Activated CD4-positive, alpha-beta T cell treated with anti-CD3 and anti-CD28 coated beads, Interleukin-2, amount 50 U/mL, for 24 hours (primary cell): Measurements from ENCODE around the gene FCER1G.
A peak's percentile ranks its signal among the peaks of the same experiment; 100 is the strongest.
"Not testable (repeated sequence)": the region's sequence is repeated elsewhere in the genome, so short reads cannot be mapped to it uniquely, and the experiment has no call there.

Source experiments
- DNase-seq, 2 donors: peaks; one replicate each; pipeline ENCODE4 v3.0.0-alpha.2; 2020; ENCODE audit warnings: low read depth in 1 of 2, low spot score in 1 of 2

The FCER1G gene

DNA sequence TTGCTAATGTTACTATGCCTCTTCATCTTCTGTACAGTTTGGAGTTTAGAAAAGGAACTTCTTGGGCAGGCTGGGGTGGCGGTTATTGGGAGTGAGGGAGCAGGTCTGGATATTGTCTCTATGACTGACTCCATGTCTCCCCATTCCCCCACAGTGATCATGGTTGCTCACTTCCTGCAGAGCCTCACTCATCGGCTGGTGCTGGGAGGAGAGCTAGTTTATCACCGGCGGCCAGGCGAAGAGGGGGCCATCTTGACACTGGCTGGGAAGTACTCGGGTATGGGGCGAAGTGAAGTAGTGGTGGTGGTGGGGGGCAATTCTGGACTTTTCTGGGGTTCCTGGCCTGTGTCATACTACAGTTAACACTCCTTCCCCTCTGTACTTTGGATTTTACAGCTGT is 12.9 kb downstream of the FCER1G start:
- no peak for DNase-seq

DNA sequence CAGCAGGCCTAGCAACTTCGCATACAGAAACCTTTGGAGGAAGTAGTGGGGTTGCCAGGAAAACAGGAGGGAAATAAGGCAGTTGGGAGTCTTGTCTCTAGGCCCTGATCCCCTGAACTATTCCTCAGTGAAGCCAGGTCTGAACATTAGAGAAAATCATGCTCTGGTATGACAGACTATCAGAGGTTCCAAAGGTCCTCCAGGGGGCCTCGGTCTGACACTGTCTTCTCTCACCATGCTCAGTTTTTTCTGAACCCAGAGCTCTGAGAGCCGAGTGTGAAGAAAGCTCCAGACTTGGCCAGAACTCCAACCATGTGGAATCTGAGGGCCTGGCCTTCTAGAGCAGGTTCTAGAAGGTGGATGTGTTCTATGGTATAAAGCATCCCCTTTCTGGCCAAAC is 14.8 kb downstream of the FCER1G start:
- no peak for DNase-seq

DNA sequence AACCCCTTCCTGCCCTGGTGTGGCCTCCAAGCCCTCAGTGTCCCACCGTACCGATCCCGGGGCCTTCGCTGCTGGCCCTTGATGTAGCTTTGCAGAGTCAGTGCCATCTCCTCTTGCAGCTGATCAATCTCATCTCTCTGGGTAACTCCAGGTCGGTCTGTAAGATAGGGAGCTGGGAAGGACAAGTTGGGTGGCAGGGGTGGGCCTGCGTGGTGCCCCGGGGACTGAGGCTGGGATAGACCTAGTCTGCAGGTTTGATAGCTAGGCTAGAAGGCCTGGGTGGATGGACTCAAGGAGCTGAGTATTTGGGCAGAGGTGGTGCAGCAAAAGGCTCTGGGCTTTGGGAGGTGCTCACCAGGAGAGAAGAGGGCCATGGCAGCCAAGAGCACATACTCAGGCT is 15.7 kb downstream of the FCER1G start:
- no peak for DNase-seq

DNA sequence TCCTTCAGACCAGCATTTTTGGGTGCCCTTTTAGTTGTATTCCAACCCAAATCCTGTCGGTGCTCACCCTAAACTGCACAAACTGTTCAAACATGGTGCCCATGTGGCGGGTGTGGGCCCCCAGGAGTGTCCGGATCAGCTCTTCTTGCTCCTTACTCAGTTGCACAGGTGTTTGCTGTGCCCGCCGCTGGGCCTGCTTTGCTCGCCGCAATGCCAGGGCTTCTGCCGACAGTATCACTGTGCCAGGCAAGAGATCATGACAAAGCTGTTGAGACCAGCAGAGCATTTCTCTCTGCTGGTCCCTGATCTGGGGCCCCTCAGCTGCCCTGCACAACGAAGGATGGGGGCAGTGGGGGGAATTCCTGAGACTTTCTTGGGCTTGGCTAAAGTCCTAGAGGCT is 18.0 kb downstream of the FCER1G start:
- no peak for DNase-seq

DNA sequence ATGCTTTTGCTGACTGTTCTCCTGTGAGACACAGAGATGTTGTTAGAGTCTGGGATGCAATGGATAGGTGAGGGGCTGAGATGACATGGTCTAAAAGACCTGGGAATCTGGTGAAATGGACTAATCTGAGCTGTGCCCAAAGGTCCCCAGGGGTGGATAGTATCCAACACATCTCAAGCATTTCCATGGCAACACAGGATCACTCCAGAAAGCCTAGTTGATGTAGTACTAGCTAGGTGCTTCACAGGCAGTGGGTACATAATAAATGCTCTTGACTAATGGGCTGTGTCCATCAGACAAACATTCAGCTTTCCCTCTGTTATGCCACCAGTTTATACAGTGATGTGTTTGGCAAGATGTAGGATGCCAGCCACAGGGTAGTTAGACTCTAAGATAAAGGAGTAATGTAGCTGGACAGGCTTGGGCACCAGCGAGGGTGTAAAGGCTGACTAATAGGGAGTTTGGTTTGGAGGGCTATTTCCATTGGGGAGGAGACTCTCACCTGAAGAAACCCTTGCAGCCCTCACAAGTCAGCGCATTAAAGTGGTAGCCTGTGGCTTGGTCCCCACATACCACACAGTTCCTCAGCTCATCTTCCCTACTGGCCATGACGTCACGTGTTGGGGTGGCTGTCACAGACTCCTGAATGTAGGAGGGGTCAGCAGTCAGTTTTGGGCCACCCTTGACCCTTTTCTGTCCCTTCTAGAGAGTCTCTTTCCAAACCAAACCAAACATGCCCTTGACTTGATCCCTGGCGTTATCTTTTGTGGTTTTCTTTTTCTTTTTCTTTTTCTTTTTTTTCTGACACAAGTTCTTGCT is 21.1 kb downstream of the FCER1G start:
- DNase-seq, result no peak

DNA sequence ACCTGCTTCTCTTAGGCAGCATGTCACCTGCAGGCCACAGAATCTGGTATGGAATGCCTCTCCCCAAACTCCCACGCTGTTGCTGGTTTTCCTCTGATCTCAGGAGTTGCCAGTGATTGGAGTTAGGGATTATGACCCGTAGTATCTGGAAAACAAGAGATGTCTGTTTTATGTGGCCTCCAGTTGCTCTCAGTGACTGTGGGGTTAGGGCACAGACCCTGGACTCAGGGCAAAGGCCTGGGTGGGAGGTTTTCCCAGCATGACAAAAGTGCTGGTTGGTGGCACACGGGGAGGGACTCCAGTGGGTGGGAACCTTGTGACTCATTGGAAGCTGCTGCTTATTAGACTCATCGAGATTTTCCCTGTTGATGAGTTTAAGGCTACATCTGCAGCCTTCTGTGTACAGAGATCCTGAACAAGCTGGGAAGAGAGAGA is 23.0 kb downstream of the FCER1G start, which contains the start of gene NR1I3:
Gene NR1I3 (minus strand): TSS at position 165 of the 435 bp plus-strand sequence. CDS start 1,638 bp downstream, outside the sequence.
- DNase-seq, result no peak

DNA sequence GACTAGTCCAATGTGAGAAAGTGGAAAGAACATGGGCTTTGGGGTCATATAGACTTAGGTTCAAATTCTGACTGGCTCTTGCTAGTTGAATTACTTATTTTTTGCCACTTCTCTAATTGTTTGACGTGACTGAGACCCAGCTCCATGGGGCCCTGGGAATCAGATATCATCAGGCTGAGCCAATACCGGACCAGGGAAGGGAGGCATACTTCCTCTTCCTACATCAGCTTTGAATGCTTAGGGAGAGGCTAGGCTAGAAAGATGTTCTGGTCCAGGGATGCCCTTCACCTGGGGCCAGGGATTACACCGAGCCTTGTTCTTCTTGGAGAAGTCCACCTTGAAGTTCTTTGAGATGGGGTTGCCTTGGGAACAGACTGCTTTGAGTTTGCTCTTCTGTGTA is 26.6 kb downstream of the FCER1G start:
- DNase-seq, result no peak

DNA sequence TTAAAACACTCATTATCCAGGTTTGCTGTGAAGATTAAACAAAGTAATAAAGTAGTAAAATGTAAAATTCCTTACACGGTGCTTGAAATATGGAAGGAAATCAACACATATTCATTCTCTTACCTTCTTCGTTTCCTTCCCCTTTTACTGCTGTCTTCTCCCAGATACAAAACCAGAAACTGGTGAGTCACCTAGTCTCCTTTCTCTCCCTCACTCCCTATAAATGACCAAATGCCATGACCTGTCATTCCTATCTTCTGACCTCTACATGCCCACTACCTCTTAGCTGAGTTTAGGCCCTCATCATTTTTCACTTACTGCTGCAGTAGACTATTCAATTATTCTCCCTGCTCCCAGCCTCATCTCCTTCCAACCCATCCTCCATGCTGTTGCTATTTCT is 27.2 kb downstream of the FCER1G start:
- DNase-seq, result no peak

DNA sequence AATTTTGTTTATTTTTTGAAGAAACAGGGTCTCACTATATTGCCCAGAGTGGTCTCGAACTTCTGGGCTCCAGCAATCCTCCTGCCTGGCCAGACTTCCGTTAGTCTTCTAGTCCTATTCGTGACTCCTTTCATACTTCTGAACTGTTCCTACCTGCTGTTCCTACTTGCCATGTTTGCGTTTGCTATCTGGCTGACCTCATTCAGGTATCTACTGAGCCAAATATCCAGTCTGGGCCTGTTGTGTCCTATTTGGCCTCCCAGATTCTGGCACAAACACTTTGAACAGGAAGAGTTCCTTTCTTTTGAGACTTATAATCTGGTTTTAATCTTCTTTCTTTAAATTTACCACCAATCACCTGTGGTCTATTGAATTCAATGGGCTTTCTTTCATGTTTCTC is 29.8 kb downstream of the FCER1G start:
- no peak for DNase-seq

DNA sequence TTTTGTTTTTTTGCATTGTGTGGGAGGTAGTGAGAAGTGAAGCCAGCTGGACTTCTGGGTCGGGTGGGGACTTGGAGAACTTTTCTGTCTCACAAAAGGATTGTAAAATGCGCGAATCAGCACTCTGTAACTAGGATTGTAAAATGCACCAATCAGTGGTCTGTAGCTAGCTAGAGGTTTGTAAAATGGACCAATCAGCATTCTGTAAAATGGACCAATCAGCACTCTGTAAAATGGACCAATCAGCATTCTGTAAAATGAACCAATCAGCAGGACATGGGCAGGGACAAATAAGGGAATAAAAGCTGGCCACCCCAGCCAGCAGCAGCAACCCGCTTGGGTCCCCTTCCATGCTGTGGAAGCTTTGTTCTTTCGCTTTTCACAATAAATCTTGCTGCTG is 35.0 kb downstream of the FCER1G start:
- DNase-seq, result not testable (repeated sequence)

DNA sequence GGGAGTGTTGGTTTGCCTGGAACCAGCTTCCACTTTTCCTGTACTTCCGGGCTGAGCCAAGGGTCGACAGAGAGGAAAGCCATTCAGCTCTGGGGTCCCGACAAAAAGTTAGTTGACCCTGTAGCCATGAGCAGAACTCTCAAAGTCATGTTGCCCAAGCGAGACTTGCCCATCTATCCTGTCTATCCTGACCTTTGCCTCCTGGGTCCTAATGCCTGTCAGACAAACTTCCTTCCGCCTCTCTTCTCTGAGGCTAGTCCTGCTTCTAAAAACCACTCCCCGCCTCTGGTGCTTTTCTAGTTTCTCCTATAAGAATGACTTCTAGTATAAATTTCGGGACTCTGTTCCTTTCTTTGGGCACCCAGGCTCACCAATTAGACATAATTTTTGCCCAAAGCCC is 35.7 kb downstream of the FCER1G start:
- no peak for DNase-seq

DNA sequence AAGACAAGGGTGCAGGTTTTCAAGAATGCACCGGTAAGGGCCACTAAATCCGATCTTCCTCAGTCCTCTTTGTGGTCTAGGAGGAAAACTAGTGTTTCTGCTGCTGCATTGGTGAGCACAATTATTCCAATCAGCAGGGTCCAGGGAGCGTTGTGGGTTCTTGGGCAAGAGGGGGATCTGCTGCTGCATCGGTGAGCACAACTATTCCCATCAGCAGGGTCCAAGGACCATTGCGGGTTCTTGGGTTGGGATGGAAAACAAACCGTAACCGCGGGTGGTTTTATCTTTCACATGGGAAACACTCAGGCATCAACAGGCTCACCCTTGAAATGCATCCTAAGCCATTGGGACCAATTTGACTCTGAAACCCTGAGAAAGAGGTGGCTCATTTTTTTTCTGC is 36.5 kb downstream of the FCER1G start:
- no peak for DNase-seq

DNA sequence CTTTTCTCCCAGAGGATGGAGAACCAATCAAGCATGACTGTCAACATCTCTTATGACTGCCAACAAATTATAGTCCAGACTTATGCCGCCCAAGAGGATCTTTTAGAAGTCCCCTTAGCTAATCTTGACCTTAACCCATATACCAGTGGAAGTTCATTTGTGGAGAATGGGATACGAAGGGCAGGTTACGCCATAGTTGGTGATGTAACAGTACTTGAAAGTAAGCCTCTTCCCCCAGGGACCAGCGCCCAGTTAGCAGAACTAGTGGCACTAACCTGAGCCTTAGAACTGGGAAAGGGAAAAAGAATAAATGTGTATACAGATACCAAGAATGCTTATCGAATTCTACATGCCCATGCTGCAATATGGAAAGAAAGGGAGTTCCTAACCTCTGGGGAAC is 40.2 kb downstream of the FCER1G start:
- DNase-seq, result not testable (repeated sequence)

DNA sequence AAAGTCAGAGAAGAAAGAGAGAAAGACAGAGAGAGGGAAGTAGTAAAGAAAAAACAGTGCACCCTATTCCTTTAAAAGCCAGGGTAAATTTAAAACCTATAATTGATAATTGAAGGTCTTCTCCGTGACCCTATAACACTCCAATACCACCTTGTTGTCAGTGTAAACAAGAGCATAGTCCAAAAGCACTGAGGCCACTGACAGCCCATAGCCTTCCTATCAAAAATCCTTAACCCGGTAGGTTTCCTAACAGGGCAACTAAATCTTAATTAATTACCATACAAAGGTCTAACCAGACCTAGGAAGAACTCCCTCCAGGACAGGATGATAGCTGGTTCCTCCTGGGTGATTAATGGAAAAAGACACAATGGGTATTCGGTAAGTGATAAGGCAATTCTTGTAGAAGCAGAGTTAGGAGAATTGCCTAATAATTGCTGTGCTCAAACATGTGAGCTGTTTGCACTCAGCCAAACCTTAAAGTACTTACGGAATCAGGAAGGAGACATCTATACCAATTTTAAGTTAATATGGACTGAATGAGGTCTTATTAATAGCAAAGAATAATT is 40.9 kb downstream of the FCER1G start:
- DNase-seq, result not testable (repeated sequence)

DNA sequence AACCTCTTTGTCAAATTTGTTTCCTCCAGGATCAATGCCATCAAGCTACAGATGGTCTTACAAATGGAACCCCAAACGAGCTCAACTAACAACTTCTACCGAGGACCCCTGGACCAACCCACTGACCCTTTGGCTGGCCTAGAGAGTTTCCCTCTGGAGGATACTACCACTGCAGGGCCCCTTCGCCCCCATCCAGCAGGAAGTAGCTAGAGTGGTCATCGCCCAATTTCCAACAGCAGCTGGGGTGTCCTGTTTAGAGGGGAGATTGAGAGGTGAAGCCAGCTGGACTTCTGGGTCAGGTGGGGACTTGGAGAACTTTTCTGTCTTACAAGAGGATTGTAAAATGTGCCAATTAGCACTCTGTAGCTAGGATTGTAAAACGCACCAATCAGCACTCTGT is 42.0 kb downstream of the FCER1G start:
- not testable (repeated sequence) for DNase-seq

DNA sequence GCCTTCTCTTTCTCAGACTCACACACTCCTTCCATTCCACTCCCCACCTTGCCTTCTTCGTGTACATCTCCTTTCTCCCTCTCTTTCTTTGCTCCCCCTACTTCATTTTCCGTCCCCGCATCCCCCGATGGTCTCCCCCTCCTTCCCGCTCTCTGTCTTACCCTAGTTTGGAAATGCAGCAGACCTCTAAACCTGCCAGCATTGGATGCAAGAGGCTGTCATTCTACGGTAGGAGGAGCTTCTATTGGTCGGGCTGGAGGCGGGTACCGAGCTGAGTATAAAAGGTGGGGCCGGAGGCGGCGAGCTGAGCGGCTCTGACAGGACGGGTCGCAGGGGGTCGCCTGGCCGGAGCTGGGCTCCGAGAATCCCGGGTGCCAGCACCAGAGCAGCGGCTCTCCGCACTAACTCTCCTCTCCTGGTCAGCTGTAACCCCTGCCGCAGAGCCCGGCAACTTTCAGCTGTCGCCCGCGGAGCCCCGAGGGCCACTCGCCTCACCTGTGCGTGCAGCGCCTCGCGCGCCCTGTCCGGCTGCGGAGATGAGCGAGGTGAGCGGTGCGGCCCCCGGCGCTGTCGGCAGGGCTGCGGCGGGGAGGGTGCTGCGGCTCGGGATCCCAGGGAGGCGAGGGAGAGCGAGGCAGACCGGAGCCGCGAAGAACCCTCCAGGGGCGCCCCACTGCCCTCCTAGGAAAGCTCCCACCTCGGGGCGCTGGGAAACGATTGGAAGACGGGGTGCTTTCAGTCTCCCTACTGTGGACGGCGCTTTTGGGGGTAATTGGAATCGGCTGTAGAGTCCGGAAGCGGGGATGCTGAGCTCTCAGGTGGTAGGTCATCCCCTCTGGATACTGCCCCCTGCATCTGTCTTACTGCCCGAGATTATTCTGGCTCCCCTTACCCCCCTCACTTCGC is 43.6 kb downstream of the FCER1G start, which contains the start of gene PCP4L1:
Gene PCP4L1 (plus strand): TSS at position 307 of the 906 bp plus-strand sequence. CDS start 230 bp downstream, at position 537.
- DNase-seq, result peak in 1 of 2 donors; percentile 28

DNA sequence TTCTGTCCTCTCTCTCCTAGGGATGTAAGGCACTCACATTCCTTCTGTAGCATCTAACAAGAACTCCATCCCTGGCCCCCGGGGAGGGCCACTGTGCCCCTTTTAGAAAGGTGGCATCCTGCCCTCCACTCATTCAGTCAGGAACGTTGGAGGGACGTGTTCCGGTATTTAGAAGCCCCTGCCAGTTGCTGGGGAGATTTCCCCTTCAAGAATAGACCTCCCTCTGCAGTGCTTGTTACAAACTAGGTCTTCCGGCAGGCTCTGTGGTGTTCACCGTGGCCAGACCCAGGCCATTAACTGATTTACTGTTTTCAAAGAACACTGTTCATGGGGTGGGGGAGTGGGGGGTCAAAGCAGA is 44.2 kb downstream of the FCER1G start:
- DNase-seq, result no peak

DNA sequence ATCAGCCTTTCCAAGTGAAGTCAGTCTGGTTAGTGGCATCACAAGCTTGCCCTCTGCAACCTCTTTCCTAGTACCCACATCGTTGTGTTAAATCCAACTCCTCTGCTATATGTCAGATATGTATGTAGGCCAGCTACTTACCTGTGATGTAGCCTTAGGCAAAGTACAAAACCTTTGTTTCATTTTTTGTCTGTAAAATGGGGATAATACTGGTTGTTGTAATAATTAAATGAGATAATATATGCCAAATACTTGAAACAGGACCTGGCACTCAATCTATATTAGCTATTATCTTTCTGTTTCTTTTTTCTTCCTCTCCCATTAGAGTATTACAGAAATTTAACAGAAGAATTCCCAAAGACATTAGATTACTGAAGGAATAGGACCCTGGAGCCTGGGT is 44.7 kb downstream of the FCER1G start:
- DNase-seq, result no peak

DNA sequence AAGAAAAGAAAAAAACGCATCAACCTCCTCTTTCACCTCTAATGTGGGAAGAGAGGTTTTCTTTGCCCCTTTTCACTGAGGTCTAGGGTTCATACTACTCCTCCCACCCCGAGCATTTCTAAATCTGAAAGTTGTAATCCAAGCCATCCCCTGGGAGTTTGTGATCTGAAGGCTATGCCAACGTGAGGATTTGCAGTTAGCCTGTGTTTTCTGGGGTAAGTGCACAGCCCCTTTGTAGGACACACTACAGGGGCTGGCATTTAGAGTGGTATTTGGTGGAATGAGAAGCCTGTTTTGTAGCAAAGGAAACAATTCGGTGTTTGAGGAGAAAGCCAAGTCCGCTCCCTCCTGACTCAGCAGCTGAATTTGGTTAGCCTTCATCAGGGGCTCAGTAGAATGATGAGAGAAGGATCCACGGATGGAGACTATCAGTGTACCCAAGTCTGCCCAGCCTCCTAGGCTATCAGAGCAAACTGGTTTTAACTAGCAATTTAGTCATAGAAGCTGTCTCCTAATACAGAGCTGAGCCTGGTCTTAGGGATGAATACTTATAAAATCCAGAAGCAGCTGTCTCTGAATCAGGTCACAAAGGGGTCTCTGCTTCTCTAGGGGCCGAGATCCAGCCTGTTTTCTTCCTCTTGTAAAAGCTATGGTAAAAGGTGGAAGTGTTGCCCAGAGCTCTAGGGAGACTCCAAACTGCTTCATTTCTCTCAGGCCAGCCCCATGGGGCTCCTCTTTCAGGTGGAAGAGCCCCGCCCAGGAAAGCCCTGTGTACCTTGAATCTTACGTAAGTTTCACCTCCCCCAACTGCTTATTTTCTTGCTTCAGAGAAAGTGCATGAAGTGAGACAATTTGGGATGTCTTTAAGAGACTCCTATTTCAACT is 45.5 kb downstream of the FCER1G start:
- DNase-seq, result no peak
